GM12864 (cell line): ENCODE results near the gene TPT1.

Source experiments
- DNase-seq: peaks from one replicate; pipeline ENCODE4 v3.0.0-alpha.2; 2011; ENCODE audit warnings: low read depth
- H3K4me3 ChIP-seq: 2 replicates; pipeline ENCODE4 v1.5.1; 2011; ENCODE audit warnings: mild to moderate bottlenecking, low read depth, low read length, control low read depth
- TF ChIP-seq, protein P1 (sequence below): IDR thresholded peaks from 2 replicates; pipeline ENCODE4 v1.5.1; 2011; ENCODE audit warnings: low read depth, mild to moderate bottlenecking, moderate library complexity, low read length, control low read depth, inconsistent platforms; ENCODE audit errors: missing control alignments

Gene TPT1

DNA sequence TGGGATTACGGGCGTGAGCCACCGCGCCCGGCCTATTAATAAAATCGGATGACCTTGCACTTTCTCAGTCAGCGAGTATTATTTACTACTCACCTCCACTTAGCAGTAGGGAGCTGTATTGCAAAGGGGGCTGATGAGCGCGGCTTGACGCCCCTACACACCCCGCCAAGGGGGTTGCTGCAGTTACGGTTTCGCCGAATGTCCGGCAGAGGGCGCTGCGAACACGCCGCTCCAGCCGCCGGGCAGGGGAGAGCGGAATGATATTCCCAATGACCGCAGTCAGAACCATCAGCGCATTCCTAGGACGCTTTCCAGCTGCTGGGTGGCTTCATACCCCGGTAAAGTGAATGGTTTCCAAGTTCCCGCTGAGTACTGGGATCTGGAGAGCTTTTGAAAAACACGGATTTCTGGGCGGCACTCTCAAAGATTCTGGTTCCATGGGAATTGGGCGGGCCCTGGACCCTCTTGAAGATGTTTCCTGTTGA, 30.0 kb upstream of the TPT1 start:
- no peak overlapping the region for H3K4me3 ChIP-seq
- TF ChIP-seq, protein P1, sequence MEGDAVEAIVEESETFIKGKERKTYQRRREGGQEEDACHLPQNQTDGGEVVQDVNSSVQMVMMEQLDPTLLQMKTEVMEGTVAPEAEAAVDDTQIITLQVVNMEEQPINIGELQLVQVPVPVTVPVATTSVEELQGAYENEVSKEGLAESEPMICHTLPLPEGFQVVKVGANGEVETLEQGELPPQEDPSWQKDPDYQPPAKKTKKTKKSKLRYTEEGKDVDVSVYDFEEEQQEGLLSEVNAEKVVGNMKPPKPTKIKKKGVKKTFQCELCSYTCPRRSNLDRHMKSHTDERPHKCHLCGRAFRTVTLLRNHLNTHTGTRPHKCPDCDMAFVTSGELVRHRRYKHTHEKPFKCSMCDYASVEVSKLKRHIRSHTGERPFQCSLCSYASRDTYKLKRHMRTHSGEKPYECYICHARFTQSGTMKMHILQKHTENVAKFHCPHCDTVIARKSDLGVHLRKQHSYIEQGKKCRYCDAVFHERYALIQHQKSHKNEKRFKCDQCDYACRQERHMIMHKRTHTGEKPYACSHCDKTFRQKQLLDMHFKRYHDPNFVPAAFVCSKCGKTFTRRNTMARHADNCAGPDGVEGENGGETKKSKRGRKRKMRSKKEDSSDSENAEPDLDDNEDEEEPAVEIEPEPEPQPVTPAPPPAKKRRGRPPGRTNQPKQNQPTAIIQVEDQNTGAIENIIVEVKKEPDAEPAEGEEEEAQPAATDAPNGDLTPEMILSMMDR = peak; percentile 88
- no peak for DNase-seq

DNA sequence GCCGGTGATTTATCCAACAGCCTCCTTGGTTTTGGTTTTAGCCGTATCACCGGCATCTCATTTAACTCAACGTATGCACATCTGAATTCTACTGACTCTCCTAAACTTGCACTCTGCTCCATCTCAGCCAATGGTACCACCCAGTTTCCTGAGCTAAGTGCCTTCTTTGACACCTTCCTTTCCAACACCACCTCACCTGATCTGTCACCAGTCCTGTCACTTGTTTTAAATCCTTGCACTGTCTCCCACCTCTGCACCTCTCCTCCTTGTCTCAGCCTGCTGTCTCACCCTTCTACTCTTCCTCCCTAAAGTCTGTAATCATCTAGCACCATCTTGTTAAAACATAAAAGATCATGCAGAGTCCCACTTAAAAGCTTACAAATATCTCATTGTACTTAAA, 28.1 kb upstream of the TPT1 start:
- no peak for DNase-seq
- TF ChIP-seq, protein P1 = no peak
- no peak overlapping the region for H3K4me3 ChIP-seq

DNA sequence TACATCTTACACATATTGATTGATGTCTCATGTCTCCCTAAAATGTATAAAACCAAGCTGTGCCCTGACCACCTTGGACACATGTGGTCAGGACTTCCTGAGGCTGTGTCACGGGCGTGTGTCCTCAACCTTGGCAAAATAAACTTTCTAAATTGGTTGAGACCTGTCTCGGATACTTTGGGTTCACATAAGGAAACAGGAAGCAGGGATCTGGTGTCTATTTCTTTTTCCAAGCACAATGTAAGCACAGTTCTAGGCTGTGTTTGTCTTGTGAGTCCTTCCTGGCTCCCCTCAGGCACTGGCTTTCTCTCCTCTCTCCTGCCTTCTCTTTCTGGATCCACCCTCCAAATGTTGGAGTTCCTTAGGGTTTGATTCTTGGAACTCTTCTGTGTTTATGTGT, 27.6 kb upstream of the TPT1 start:
- no peak overlapping the region for H3K4me3 ChIP-seq
- DNase-seq = no peak
- TF ChIP-seq, protein P1 = no peak

DNA sequence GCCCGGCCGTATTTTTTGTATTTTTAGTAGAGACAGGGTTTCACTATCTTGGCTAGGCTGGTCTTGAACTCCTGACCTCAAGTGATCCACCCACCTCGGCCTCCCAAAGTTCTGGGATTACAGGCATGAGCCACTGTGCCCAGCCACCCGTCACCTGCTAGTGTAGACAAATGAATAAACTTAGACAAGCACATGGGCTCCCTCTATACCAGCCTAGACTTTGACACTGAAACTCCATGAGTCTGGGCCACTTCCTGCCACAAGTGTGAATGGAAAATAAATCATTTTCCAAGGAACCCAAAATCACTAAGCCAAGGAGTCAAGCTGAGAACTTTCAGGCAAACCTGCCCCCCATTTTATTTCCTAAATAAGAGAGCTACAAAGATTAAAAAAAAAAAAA, 27.0 kb upstream of the TPT1 start:
- TF ChIP-seq, protein P1 = no peak

DNA sequence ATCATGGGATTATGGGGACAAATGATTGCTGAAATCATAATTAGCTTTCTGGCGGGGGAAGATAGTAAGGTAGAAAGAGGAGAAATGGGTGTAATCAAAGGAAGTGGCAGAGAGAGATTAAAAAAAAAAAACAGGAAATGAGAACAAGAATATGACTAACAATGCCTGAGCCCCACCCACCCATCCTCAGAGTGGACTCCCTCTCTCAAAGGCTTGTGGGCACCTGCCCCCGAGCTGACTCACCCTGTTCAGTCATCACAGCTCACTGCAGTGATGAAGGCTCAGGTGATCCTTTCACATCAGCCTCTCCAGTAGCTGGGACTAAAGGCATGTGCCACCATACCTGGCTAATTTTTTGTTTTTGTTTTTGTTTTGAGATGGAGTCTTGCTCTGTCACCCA, 26.4 kb upstream of the TPT1 start:
- DNase-seq = peak; percentile 75
- H3K4me3 ChIP-seq = no peak overlapping the region
- TF ChIP-seq, protein P1 = no peak

More for the DNA sequence above, 27.0 kb upstream of the TPT1 start:
- DNase-seq = no peak
- H3K4me3 ChIP-seq = no peak overlapping the region

DNA sequence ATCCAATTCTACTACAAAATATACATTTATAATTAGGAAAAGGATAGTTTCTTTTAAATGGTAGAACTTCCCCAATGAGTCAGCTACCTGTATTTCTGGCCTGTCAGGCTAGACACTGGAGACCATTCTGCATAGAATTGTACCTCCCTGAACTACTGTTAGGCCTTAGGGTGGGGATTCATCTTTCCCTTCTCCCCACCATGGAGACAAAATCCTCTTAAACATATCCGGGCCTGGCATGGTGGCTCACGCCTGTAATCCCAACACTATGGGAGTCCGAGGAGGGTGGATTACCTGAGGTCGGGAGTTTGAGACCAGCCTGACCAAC, 24.5 kb upstream of the TPT1 start:
- TF ChIP-seq, protein P1 = no peak
- no peak overlapping the region for H3K4me3 ChIP-seq
- DNase-seq = no peak

DNA sequence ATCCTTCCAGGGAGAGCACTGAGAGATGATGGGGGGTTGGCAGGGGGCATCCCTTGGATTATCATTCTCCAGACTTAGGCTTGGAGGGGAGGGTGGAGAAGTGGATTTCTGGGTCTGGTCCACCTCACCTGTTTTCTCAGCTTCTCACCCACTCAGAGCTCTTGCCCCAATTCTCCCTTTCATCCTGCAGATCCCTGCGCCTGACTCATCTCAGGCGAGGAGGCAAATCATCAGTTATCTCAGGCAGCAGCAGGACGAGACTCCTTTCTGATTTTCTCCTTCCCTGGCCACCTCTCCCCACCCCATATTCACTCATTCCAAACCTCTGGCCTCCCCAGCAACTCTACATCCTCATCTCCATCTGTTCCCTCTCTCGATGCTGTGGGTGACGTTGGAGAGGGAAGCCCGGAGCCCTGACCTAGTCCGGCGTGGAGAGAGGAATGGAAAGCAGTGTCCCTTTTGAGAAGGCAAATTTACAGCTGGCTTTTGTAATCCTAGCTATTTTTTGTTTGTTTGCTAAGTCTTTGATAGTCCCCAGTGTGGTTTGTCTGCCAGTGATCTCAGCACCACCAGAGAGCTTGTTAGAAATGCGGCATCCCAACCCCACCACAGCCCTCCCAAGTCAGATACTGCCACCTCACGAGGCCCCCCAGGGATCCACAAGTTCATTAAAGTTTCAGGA, 24.0 kb upstream of the TPT1 start:
- no peak overlapping the region for H3K4me3 ChIP-seq
- TF ChIP-seq, protein P1 = no peak
- no peak for DNase-seq
